Astrocyte of the hippocampus (primary cell): ENCODE data around the gene KCNG2.

ENCODE experiments used
- DNase-seq: peaks from one replicate; pipeline ENCODE4 v3.0.0; 2011; ENCODE audit warnings: low read depth, low spot score

Gene KCNG2

GRCh38 chr18:79784965-79785770 lies 12.6 kb upstream of the KCNG2 start:
- no peak for DNase-seq

GRCh38 chr18:79785831-79786230 lies 11.9 kb upstream of the KCNG2 start:
- DNase-seq: no peak

GRCh38 chr18:79786304-79786703 lies 11.4 kb upstream of the KCNG2 start:
- DNase-seq: no peak

GRCh38 chr18:79786786-79787526 lies 10.8 kb upstream of the KCNG2 start:
- DNase-seq: no peak

GRCh38 chr18:79787527-79787864 lies 10.2 kb upstream of the KCNG2 start:
- DNase-seq: no peak

GRCh38 chr18:79787865-79788733 lies 9.6 kb upstream of the KCNG2 start:
- peak; percentile 28 for DNase-seq

- DNase-seq: no peak
Observed at GRCh38 chr18:79788734-79789085, 9.0 kb upstream of the KCNG2 start.

- DNase-seq: no peak
Observed at GRCh38 chr18:79789091-79789891, 8.4 kb upstream of the KCNG2 start.

GRCh38 chr18:79789901-79790890 lies 7.5 kb upstream of the KCNG2 start:
- DNase-seq: no peak

GRCh38 chr18:79790996-79791972 lies 6.5 kb upstream of the KCNG2 start:
- DNase-seq: peak; percentile 83

GRCh38 chr18:79792096-79792987 lies 5.4 kb upstream of the KCNG2 start:
- no peak for DNase-seq

- no peak for DNase-seq
Observed at GRCh38 chr18:79792988-79793355, 4.8 kb upstream of the KCNG2 start.

GRCh38 chr18:79794846-79795245 lies 2.9 kb upstream of the KCNG2 start:
- no peak for DNase-seq

GRCh38 chr18:79795446-79795845 lies 2.3 kb upstream of the KCNG2 start:
- no peak for DNase-seq

GRCh38 chr18:79796016-79796415 lies 1.7 kb upstream of the KCNG2 start:
- no peak for DNase-seq

GRCh38 chr18:79796531-79797405 lies 970 bp upstream of the KCNG2 start:
- DNase-seq: no peak

GRCh38 chr18:79798346-79798998 lies 734 bp downstream of the KCNG2 start:
- DNase-seq: no peak
